ENCODE measurements around the gene IPMK.
A peak's percentile ranks its signal among the peaks of the same experiment; 100 is the strongest.
"Not testable (repeated sequence)": the region's sequence is repeated elsewhere in the genome, so short reads cannot be mapped to it uniquely, and the experiment has no call there.

IPMK gene

DNA sequence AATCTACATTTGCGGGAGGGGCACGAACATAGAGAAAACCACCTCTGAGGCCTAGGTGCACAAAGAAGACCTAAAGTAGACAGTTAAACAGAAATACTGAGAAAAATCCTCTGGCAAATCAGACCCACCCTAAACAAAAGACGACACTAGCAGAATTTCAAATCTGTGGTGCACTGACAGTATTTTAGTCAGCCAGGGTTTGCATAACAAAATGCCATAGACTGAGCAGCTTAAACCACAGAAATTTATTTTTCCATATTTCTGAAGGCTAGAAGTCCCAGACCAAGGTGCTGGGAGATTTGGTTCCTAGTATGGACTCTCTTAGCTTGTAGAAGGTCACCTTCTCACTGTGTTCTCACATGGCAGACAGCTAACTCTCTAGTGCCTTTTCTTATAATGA, 26.3 kb downstream of the IPMK start:
- Histone ChIP-seq H3K27ac (peak overlapping the region; percentile 40), H3K4me2 (ENCODE audit: low read length) (peak overlapping the region; percentile 2), H3K27me3 (ENCODE audit: control insufficient read depth, insufficient read depth, low read length) (no peaks in the 10 kb centered on the region), H2AFZ (no peak overlapping the region), H3K4me3 (ENCODE audit: low read depth, low read length) (no peak overlapping the region), H3K9me3 (ENCODE audit: control insufficient read depth, low read length) (no peaks in the 10 kb centered on the region), H3K36me3 (ENCODE audit: control insufficient read depth, insufficient read depth, low read length) (no peaks in the 10 kb centered on the region), H3K79me2 (peaks cover 49% of the 10 kb centered on the region), H3K4me1 (peaks cover 13% of the 10 kb centered on the region), H3K9ac (no peak overlapping the region)
- TF ChIP-seq, protein P1, sequence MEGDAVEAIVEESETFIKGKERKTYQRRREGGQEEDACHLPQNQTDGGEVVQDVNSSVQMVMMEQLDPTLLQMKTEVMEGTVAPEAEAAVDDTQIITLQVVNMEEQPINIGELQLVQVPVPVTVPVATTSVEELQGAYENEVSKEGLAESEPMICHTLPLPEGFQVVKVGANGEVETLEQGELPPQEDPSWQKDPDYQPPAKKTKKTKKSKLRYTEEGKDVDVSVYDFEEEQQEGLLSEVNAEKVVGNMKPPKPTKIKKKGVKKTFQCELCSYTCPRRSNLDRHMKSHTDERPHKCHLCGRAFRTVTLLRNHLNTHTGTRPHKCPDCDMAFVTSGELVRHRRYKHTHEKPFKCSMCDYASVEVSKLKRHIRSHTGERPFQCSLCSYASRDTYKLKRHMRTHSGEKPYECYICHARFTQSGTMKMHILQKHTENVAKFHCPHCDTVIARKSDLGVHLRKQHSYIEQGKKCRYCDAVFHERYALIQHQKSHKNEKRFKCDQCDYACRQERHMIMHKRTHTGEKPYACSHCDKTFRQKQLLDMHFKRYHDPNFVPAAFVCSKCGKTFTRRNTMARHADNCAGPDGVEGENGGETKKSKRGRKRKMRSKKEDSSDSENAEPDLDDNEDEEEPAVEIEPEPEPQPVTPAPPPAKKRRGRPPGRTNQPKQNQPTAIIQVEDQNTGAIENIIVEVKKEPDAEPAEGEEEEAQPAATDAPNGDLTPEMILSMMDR (IDR thresholded peaks at IDR 0.05), result no peak

DNA sequence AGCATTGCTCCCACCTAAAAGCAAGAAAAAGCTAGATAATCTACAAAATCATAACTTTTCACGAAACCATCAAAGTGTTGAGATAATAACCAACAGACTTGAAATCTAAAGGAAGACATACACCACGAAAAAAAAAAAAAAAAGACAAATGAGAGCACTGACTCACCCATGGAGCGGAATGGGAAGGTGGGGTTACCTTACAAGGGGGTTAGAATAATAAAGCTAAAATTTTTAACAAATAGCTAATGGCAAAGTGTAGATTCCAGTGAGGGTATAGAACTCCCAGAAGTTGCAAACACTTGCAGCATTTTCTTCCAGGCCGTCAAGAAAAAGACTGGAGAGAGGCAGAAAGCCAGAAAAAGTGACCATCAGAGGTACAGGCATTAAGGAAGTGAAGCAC, 27.2 kb downstream of the IPMK start:
- Histone ChIP-seq H2AFZ (no peak overlapping the region), H3K9ac (no peak overlapping the region), H3K4me2 (ENCODE audit: low read length) (no peak overlapping the region), H3K9me3 (ENCODE audit: control insufficient read depth, low read length) (no peaks in the 10 kb centered on the region), H3K27me3 (ENCODE audit: control insufficient read depth, insufficient read depth, low read length) (no peaks in the 10 kb centered on the region), H3K27ac (peak overlapping the region; percentile 40), H3K4me3 (ENCODE audit: low read depth, low read length) (no peak overlapping the region), H3K4me1 (peaks cover 13% of the 10 kb centered on the region), H3K36me3 (ENCODE audit: control insufficient read depth, insufficient read depth, low read length) (no peaks in the 10 kb centered on the region), H3K79me2 (peaks cover 53% of the 10 kb centered on the region)
- TF ChIP-seq, protein P1 (IDR thresholded peaks at IDR 0.05), result no peak

- Histone ChIP-seq H3K27ac (peak overlapping the region; percentile 33), H3K36me3 (ENCODE audit: control insufficient read depth, insufficient read depth, low read length) (no peaks in the 10 kb centered on the region), H3K9ac (no peak overlapping the region), H3K9me3 (ENCODE audit: control insufficient read depth, low read length) (no peaks in the 10 kb centered on the region), H3K4me1 (peaks cover 13% of the 10 kb centered on the region), H3K27me3 (ENCODE audit: control insufficient read depth, insufficient read depth, low read length) (no peaks in the 10 kb centered on the region), H3K4me2 (ENCODE audit: low read length) (peak overlapping the region; percentile 34), H3K79me2 (peaks cover 52% of the 10 kb centered on the region), H2AFZ (no peak overlapping the region), H3K4me3 (ENCODE audit: low read depth, low read length) (no peak overlapping the region)
- TF ChIP-seq, protein P1 (IDR thresholded peaks at IDR 0.05), result no peak
Observed at GRCh38 chr10:58239561-58240169, 28.0 kb downstream of the IPMK start.

DNA sequence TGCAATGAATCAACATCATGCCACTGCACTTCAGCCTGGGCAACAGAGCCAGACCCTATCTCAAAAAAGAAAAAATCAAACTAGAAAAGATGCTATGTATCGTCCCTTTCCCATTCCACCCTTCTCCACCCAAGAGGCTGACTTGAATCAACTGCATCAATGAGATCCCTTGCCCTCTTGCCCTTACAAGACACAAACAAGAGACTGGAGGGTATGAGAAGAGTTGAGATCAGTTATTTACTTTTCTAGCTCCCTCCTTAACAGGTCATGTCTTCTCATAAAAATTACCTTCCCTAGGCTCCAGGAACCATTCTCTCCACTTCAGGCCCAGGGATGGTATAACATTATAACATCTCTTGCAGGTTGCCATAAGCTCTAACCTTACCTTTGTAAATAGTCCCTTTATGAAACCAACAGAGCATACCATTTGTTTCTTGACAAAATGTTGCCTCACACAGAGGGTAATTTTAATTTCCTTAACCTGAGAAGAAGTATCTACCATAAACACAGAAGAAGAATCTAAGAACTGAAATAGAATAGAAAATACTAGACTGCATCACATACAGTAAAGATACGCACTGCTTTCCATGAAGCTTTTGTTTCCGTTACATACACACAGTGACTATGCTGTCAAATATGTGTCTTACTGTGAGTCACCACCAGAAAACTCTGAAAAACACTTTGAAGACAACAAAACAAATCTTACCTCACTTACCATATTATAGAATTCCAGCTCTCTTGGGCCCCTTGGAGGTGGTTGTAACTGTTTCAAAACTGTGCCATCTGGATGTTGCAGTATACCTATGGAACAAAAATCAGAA, 30.5 kb downstream of the IPMK start:
- Histone ChIP-seq H3K4me3 (ENCODE audit: low read depth, low read length) (no peak overlapping the region), H3K4me1 (peaks cover 13% of the 10 kb centered on the region), H3K9me3 (ENCODE audit: control insufficient read depth, low read length) (no peaks in the 10 kb centered on the region), H2AFZ (no peak overlapping the region), H3K27me3 (ENCODE audit: control insufficient read depth, insufficient read depth, low read length) (no peaks in the 10 kb centered on the region), H3K4me2 (ENCODE audit: low read length) (no peak overlapping the region), H3K79me2 (peaks cover 47% of the 10 kb centered on the region), H3K36me3 (ENCODE audit: control insufficient read depth, insufficient read depth, low read length) (no peaks in the 10 kb centered on the region), H3K9ac (no peak overlapping the region), H3K27ac (no peak overlapping the region)
- TF ChIP-seq, protein P1 (IDR thresholded peaks at IDR 0.05), result no peak

DNA sequence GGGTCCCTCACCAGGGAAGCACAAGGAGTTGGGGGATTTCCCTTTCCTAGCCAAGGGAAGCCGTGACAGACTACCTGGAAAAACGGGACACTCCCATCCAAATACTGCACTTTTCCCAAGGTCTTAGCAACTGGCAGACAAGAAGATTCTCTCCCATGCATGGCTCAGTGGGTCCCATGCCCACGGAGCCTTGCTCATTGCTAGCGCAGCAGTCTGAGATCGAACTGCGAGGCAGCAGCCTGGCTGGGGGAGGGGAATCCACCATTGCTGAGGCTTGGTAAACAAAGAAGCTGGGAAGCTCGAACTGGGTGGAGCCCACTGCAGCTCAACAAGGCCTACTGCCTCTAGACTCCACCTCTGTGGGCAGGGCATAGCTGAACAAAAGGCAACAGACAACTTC, 37.8 kb downstream of the IPMK start:
- H3K4me3 ChIP-seq (ENCODE audit: low read depth, low read length); H3K9ac ChIP-seq; H2AFZ ChIP-seq; H3K36me3 ChIP-seq (ENCODE audit: control insufficient read depth, insufficient read depth, low read length); H3K4me2 ChIP-seq (ENCODE audit: low read length); H3K27me3 ChIP-seq (ENCODE audit: control insufficient read depth, insufficient read depth, low read length); H3K9me3 ChIP-seq (ENCODE audit: control insufficient read depth, low read length); H3K27ac ChIP-seq: not testable (repeated sequence)
- peaks cover 12% of the 10 kb centered on the region for H3K4me1 ChIP-seq
- H3K79me2 ChIP-seq, result peaks cover 38% of the 10 kb centered on the region

Data from parathyroid adenoma (tissue), 2 donors.